CD4-positive, alpha-beta T cell treated with Interleukin-1 beta for 1 hour (primary cell): ENCODE measurements around the gene POLA1.

Experiments
- DNase-seq, 2 donors: peaks; one replicate each; pipeline ENCODE4 v3.0.0-alpha.2; 2020 to 2022

POLA1 gene

DNA sequence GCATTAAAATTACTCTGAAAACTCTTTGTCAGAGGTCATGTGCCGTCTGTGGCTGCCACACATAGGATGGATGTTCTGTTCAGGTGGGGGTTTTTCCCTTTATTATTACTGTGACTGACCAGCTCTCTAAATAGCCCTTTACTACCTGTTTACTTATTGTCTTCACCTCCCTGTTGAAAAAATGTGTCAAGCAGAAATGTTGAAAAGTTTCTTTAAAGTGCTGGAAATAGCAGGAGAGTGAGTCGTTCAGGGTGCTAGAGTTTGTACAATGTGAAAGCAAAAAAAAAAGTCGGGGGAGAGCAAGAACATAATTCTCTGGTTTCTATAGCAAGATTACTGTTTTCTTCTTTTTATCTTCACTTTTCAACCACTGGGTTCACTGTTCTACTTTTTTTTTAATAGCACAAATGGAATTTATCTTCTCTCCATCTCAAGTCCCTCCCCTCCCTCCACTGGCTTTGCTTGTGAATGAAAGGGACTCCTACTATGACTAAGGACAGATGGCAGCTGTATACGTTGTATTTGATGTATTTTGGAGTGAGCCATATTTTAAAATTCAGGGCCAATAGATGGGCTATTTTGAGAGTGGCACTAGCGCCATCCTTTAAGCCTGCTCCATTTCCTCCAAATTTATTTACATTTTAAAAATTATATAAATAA lies 288.7 kb downstream of the POLA1 start:
- DNase-seq: no peak

- no peak for DNase-seq
Observed at GRCh38 chrX:24983931-24984330, 290.2 kb downstream of the POLA1 start.

DNA sequence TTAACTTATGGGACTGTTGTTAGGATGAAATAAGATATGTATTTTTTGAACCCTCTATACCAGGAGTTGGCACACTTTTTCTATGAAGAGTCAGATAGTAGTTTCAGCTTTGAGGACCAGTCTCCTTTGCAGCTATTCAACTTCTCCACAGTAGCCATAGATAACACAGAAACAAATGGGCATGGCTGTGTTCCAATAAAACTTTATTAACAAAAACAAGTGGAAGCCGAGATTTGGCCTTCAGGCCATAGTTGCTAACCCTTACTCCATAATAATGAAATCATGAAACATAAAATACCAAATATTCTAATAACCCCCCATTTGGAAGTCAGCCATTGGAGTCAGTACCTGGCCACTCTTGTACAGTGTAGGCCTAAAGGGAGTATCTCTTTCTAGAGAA lies 291.4 kb downstream of the POLA1 start:
- no peak for DNase-seq

GRCh38 chrX:24987731-24988130 lies 294.0 kb downstream of the POLA1 start:
- DNase-seq: no peak

- DNase-seq: no peak
Observed at GRCh38 chrX:24988314-24988713, 294.6 kb downstream of the POLA1 start.

GRCh38 chrX:24990535-24990934 lies 296.8 kb downstream of the POLA1 start:
- DNase-seq: no peak

DNA sequence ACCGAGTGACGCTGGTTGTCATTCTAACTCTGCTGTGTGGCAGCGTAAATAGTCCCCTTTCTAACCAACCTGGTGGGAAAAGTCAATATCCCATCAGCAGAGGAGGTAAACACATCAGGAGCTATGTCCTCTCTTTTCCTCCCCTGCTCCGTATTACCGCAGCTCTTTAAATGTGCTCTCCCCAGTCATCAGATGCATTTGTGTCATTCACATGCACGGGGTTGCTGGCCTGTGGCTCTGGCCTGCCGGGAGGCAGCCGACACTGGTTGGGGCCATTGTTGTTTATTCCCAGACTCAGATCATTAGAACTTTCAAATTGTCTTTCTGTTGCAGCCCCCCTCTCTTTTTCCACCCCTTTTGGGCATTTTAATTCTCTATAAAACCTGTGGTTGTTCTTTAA lies 300.2 kb downstream of the POLA1 start:
- no peak for DNase-seq

DNA sequence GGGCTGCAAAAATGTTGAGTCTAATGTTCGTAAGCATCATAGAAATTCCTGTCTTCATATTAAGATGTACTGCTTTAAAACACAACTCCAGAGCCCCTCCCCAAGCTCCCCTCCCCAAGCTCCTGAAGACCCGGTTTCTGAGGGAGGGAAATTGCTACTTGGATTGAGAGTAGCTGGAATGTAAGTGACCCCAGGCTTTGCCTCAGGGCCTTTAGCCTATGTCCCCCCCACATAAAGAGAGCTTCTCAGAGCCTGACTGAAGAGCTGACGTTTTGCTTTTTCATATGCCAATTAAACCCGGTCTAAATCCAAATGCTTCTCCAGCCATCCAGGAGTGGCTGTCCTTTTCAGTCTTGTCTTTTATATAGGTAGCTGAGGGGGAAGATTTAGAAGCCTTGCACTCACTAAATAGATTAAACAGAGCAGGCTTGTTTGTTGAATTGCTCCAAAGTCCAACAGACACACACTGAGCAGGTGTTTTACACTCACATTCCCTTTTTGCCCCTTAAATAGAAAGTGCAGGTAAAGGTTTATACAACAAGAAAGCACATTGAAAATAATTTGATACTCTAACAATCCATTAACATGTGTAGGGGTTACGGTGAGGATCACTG lies 302.5 kb downstream of the POLA1 start:
- DNase-seq: no peak

DNA sequence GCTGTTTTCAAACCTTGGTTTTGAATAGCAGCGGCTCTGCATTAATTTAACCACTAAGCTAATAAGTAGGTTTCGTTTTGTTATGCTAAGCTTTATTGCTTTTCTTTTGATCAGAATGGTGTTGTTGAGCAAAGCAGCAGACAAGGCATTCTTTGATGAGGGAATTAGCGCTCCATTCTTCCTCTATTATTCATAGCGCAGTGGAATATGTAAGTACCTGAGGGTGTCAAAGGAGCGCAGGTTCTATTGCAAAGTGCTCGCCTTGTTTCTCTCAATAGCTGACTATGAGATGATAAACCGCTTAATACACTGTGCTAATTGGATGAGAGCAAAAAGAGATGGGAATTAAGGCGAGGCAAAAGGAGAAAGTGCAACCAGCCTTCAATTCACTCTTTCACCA lies 305.8 kb downstream of the POLA1 start:
- no peak for DNase-seq

- no peak for DNase-seq
Observed at GRCh38 chrX:25001808-25002660, 308.3 kb downstream of the POLA1 start.

- no peak for DNase-seq
Observed at GRCh38 chrX:25002661-25003020, 308.9 kb downstream of the POLA1 start.

DNA sequence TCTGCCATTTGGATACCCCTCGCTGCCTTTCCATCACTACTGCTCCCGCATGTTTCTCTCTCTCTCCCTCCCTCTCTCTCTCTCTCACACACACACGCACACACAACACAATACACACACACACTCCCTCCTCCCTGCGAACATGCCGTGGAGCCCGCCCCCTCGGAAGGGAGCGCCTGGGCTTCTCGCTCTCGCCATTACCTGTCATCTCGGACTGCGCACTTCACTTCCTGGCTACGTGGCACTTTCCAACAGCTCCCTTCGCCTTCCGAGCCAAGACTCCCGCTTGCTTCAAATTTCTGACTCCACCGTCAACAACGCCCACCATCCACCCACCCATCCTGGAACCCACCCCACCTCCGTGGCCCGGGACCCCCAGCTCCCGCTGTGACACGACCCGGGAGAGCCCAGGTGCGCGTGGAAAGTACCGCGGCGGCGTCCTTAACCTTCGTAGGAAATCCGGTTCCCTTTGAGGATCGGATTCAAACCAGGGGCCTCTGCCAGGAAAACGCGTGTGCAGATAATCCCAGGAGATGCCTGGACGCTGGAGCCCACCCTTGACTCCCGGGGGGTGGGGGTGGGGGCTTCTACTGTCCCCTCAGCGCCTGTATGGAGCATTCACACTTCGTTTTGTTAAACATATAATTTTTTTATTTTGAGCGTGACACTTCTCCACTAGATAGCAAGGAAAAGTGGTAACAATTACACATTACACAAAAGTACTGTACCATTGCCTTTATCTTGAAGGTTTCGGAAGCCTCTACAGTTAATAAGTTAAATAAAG lies 309.5 kb downstream of the POLA1 start:
- no peak for DNase-seq

DNA sequence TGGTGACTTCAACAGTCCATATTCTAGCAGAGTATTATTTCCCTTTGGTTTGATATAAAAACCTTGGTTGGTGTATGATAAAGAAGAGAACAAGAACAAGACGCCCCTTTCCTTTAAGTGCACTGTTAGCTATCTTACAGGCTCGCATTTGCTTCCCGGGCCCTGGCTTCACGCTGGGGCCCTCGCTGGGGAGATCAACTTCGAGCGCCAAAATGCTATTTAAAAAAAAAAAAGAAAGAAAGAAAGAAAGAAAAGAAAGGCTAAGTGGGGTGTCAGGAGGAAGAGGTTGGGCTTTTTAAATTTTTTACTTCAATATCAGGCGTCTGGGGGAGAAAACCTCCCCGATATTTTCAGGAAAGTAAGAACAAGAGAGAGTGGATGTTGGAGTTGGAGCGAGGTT lies 310.3 kb downstream of the POLA1 start:
- no peak for DNase-seq

- DNase-seq: no peak
Observed at GRCh38 chrX:25004485-25005032, 310.8 kb downstream of the POLA1 start.

GRCh38 chrX:25005034-25005381 lies 311.3 kb downstream of the POLA1 start:
- no peak for DNase-seq

GRCh38 chrX:25005382-25006185 lies 311.9 kb downstream of the POLA1 start:
- no peak for DNase-seq

GRCh38 chrX:25006586-25007058 lies 312.9 kb downstream of the POLA1 start:
- no peak for DNase-seq

- DNase-seq: no peak
Observed at GRCh38 chrX:25007059-25008053, 313.6 kb downstream of the POLA1 start.

GRCh38 chrX:25009407-25009806 lies 315.7 kb downstream of the POLA1 start:
- DNase-seq: no peak

DNA sequence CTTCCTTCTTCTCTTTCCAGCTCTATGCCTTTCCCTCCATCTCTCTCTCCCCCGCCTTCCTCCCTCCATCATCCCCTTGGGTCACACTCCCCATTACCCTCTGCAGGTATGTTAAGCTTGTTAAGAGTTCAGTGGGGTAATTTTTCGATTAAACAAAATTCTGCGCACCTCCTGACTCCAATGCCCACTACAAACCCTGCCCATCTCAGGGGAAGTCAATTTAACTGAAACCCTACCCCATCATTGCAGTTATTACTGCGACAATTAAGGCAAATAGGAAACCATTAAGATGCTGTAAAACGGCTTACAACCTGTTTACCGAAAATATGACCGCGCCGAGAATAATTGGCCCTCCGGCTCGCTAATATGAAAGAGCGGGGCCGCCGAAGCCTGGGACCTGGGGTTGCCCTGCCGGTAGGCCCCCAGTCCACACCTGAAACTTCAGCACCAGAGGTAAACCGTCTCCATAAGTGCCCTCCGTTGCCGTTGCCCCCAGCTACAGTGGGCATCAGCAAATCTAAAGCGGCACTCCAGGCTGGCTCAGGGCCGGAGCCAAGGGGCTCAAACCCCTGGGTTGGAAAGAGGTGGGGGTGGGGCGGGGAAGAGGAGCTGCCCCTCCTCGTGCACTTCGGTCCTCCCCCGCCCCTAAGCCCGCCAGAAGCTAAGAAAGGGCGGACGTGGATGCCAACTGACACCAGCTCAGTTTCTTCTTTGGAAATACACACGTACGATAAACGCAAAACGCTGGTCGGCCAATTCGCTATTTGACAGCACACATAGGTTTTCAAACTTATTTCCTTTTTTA lies 317.3 kb downstream of the POLA1 start:
- no peak for DNase-seq
